Upper lobe of right lung (tissue), 1 donor: ENCODE data around the gene CTBP2. TPM values are rescaled to one million over a fixed set of nuclear protein-coding genes. Genes with fewer than 3 reads are reported as not detected.

Experiments used
- ATAC-seq: fragments of 200-7000 bp; cut with Tn5 transposase; one replicate; pipeline ENCODE4 v1.9.1; 2020; ENCODE audit warnings: mild to moderate bottlenecking, moderate library complexity
- DNase-seq: peaks from one replicate; pipeline ENCODE4 v3.0.0-alpha.2; 2020
- H3K27ac ChIP-seq: fragments of 200-600 bp; one replicate; pipeline ENCODE4 v1.8.0; 2022
- H3K27me3 ChIP-seq: fragments of 200-600 bp; one replicate; pipeline ENCODE4 v1.8.0; 2022; ENCODE audit warnings: mild to moderate bottlenecking
- H3K36me3 ChIP-seq: fragments of 200-600 bp; one replicate; pipeline ENCODE4 v1.8.0; 2022
- H3K4me1 ChIP-seq: fragments of 200-600 bp; one replicate; pipeline ENCODE4 v1.8.0; 2022
- H3K4me3 ChIP-seq: fragments of 200-600 bp; one replicate; pipeline ENCODE4 v1.8.0; 2022; ENCODE audit warnings: mild to moderate bottlenecking
- H3K9me3 ChIP-seq: fragments of 200-600 bp; one replicate; pipeline ENCODE4 v1.8.0; 2022
- intact Hi-C: fragments of 100-400 bp; cut with DNase I; formaldehyde crosslinking; loops from one replicate; pipeline ENCODE4 v1.11.0; 2022
- total RNA-seq: library from RNA; stranded (reverse); fragmentation: NEBNext Ultra II Directional; extraction: Animal tissue kit (Norgen Biotek cat#: 25700); gene quantifications from one replicate; pipeline ENCODE4 v1.2.1, GENCODE V29; 2021
- TF ChIP-seq, protein P1 (sequence below): fragments of 200-600 bp; IDR thresholded peaks from one replicate; pipeline ENCODE4 v1.8.0; 2022; ENCODE audit warnings: antibody characterized with exemption
- donor health status: DM: no; HTN: yes; CAD: no; lungs with severe emphysema.

CTBP2 gene
- total RNA-seq, 1 donor from 2014 or later, result 66.7 TPM

DNA sequence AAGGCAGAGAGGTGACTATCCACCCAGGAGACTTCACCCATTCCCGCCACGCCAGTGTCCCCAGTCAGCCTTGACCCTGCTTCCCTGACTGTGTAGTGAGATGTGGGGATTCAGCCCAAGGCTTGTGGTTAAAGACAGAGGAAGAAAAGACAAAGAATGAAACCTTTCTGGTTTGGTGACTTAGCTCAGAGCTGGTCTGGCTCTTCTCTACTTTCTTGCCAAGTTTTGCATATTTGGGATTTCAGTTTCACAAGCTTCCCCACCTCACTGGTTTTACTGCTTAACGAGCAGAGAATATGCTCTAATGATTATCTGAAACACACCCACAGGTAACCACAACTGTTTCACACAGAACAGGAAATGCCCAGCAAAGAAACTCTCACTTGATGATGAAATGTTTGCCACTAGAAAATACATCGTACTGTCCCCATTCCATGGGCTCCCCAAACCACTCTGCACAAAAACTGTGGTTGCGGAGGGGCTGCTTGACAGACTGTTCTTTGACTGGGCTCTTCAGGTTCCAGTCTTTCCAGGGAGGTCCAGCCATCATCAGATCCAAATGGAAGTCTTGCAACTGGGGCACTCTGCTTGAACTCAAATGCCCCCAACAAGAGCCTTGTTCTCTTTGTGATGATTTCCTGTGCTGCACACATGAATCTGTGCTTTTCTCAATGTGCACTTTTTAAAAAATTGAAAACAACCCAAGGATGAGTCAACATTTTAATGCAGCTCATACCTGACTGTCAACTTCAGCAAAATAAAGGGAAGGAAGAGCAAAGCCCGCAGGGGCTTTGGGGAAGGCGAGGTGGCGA, 95.5 kb downstream of the CTBP2 start:
- no peaks in the 10 kb centered on the region for H3K27me3 ChIP-seq
- TF ChIP-seq, protein P1, sequence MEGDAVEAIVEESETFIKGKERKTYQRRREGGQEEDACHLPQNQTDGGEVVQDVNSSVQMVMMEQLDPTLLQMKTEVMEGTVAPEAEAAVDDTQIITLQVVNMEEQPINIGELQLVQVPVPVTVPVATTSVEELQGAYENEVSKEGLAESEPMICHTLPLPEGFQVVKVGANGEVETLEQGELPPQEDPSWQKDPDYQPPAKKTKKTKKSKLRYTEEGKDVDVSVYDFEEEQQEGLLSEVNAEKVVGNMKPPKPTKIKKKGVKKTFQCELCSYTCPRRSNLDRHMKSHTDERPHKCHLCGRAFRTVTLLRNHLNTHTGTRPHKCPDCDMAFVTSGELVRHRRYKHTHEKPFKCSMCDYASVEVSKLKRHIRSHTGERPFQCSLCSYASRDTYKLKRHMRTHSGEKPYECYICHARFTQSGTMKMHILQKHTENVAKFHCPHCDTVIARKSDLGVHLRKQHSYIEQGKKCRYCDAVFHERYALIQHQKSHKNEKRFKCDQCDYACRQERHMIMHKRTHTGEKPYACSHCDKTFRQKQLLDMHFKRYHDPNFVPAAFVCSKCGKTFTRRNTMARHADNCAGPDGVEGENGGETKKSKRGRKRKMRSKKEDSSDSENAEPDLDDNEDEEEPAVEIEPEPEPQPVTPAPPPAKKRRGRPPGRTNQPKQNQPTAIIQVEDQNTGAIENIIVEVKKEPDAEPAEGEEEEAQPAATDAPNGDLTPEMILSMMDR, result no peak
- H3K36me3 ChIP-seq, result no peaks in the 10 kb centered on the region
- intact Hi-C loops, result no loop called here
- peak; percentile 51 for ATAC-seq
- H3K4me3 ChIP-seq, result no peak overlapping the region
- H3K9me3 ChIP-seq, result no peaks in the 10 kb centered on the region
- peak; percentile 40 for DNase-seq
- H3K27ac ChIP-seq, result peak overlapping the region; percentile 27
- peaks cover 42% of the 10 kb centered on the region for H3K4me1 ChIP-seq

DNA sequence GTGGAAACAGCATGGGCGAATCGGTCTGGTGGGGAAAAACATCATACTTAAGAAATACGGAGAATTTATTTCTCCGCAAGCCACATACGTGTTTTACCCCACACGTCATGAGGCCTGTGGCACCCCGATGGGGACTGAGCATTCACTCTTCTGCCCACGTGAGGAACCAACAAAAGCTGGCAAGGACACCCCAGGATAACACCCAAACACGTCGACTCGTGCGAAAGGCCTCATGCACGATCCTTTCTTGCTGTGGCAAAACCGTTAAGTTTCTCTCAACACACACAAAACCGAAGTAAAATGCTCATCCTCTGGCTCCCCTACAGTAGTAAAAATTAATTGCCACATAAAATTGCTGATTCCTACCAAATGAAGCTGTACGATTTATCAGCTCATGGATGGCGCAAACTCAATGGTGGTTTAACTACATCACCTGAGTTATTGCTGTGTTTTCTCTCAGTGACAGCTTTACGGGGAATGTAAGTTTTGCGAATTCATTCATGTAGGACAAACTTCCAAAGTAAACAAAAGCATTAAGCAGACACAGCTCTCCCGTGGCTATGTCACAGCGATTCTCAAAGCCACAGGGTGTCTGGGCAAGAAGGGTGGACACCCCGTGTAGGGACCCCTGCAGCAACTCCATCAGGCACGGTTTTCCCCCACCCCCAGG, 97.0 kb downstream of the CTBP2 start:
- H3K27me3 ChIP-seq, result no peaks in the 10 kb centered on the region
- intact Hi-C loops, result no loop called here
- no peaks in the 10 kb centered on the region for H3K9me3 ChIP-seq
- no peaks in the 10 kb centered on the region for H3K36me3 ChIP-seq
- H3K27ac ChIP-seq, result no peak overlapping the region
- ATAC-seq, result no peak
- no peak overlapping the region for H3K4me3 ChIP-seq
- TF ChIP-seq, protein P1, result no peak
- no peak for DNase-seq
- H3K4me1 ChIP-seq, result peaks cover 54% of the 10 kb centered on the region

DNA sequence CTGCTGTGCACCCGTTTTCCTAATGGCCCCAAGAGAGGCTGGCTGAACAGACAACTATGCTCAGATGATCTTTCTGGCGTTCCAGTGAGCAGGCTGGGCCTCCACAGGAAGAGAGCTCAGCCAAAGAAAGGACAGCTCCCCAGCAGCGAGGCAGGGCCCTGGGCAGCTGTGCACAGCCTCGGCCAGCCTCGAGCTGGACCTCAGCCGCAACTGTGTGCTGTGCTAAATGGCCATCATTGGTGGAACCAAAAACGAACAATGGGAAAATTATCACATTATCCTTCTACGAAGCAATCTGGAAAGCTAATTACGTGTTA, 97.5 kb downstream of the CTBP2 start:
- no peaks in the 10 kb centered on the region for H3K9me3 ChIP-seq
- H3K27ac ChIP-seq, result no peak overlapping the region
- H3K27me3 ChIP-seq, result no peaks in the 10 kb centered on the region
- no peak for ATAC-seq
- intact Hi-C loops, result no loop called here
- peaks cover 59% of the 10 kb centered on the region for H3K4me1 ChIP-seq
- no peak for DNase-seq
- TF ChIP-seq, protein P1, result no peak
- no peaks in the 10 kb centered on the region for H3K36me3 ChIP-seq
- H3K4me3 ChIP-seq, result no peak overlapping the region

DNA sequence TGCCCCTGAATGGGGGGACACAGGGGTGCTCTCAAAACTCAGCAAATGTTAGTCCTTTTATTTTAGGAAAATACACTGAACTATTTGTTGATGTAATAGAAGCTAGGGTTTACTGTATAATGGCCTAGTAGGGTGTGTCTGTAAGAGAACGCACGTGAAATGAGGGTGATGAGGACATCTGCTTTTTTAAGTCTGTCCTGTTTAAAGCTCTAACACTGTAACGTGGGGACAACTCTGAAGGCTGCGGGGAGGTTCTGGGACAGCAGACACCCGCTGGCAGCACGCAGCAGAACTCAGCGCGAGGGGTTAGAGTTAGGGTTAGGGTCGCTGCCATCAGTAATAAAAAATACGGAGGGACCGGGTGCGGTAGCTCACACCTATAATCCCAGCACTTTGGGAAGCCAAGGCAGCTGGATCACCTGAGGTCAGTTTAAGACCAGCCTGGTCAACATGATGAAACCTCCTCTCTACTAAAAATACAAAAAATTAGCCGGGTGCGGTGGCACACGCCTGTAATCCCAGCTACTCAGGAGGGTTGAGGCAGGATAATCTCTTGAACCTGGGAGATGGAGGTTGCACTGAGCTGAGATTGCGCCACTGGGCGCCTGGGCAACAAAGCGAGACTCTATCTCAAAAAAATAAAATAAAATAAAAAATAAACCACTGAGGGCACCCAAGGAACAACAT, 98.0 kb downstream of the CTBP2 start:
- H3K36me3 ChIP-seq, result no peaks in the 10 kb centered on the region
- H3K27ac ChIP-seq, result peak overlapping the region; percentile 70
- H3K27me3 ChIP-seq, result no peaks in the 10 kb centered on the region
- H3K4me1 ChIP-seq, result peaks cover 64% of the 10 kb centered on the region
- intact Hi-C loops, result no loop called here
- DNase-seq (no peak), ATAC-seq (no peak)
- TF ChIP-seq, protein P1, result no peak
- no peak overlapping the region for H3K4me3 ChIP-seq
- no peaks in the 10 kb centered on the region for H3K9me3 ChIP-seq

DNA sequence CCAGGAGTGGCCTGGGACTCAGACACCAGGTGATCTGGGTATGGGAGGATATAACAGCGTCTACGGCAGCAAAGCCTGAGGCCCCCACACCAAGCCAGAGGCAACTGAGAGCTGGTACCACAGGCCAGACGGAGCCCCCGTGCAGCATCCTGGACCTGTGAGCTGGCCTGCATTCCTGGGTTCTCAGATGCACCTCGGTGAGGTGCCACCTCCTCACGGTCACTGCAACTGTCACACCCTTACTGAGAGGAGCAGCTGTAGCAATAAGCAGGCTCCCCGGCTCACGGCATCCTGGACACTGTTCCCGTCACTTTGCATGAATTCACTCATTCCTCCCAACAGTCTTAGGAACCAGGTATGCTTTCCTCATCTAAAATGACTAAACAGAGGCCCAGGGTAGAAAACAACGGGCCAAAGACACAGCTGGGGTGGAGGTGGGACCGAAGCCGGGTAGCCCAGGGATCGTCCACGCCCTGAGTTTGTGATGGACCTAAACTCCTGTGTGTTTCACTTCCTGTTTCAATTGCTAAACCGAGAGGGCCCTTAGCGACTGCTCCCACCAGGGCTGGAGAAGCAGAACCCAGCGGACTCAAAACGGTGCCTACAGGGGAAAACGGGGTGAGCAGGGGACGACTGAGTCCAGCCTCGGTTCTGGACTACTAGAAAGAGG, 98.7 kb downstream of the CTBP2 start:
- H3K9me3 ChIP-seq, result no peaks in the 10 kb centered on the region
- H3K27me3 ChIP-seq, result no peaks in the 10 kb centered on the region
- no peak for DNase-seq
- peak; percentile 42 for ATAC-seq
- H3K36me3 ChIP-seq, result no peaks in the 10 kb centered on the region
- TF ChIP-seq, protein P1, result no peak
- intact Hi-C loops, result no loop called here
- peaks cover 71% of the 10 kb centered on the region for H3K4me1 ChIP-seq
- peak overlapping the region; percentile 70 for H3K27ac ChIP-seq
- H3K4me3 ChIP-seq, result no peak overlapping the region
